HL-60 (cell line): ENCODE results near the gene SEC23IP. TPM values are rescaled to one million over a fixed set of nuclear protein-coding genes. Genes with fewer than 3 reads are reported as not detected.

Source experiments
- DNase-seq, 2 experiments: peaks; one replicate each; pipeline ENCODE4 v3.0.0-alpha.2; 2010 to 2020; ENCODE audit warnings: low read depth in 1 of 2, low spot score in 1 of 2
- H3K27ac ChIP-seq: fragments of 250-450 bp; sonication (Bioruptor Pico); replicated peaks from 2 replicates; pipeline ENCODE4 v1.5.1; 2020; ENCODE audit warnings: mild to moderate bottlenecking, moderate library complexity
- H3K27me3 ChIP-seq: fragments of 250-450 bp; sonication (Bioruptor Pico); 2 replicates; pipeline ENCODE4 v1.5.1; 2021; ENCODE audit warnings: mild to moderate bottlenecking, moderate library complexity; ENCODE audit not compliant: insufficient read depth, poor library complexity, severe bottlenecking
- H3K4me3 ChIP-seq: replicated peaks from 2 replicates; pipeline ENCODE4 v1.5.1; 2011; ENCODE audit warnings: mild to moderate bottlenecking, control low read depth, low read length; ENCODE audit not compliant: insufficient read depth
- CTCF ChIP-seq: IDR thresholded peaks from one replicate; pipeline ENCODE4 v1.5.1; 2011; ENCODE audit warnings: low read length, control low read depth, inconsistent platforms; ENCODE audit not compliant: insufficient read depth
- GABPA ChIP-seq: IDR thresholded peaks from 2 replicates; pipeline ENCODE4 v1.6.1; 2012; ENCODE audit warnings: low read depth
- POLR2AphosphoS5 ChIP-seq: IDR thresholded peaks from 2 replicates; pipeline ENCODE4 v1.6.1; 2012; ENCODE audit warnings: low read depth
- REST ChIP-seq: IDR thresholded peaks from 2 replicates; pipeline ENCODE4 v1.6.1; 2012; ENCODE audit warnings: low read depth; ENCODE audit not compliant: insufficient replicate concordance
- SPI1 ChIP-seq: IDR thresholded peaks from 2 replicates; pipeline ENCODE4 v1.6.1; 2012; ENCODE audit warnings: low read depth, mild to moderate bottlenecking, borderline replicate concordance
- microRNA-seq: library from miRNA; unstranded; fragments of <30 nt; microRNA quantifications from one replicate; pipeline ENCODE4, GENCODE V29; 2018

SEC23IP gene

GRCh38 chr10:119991816-119992215, 99.3 kb downstream of the SEC23IP start:
- TF ChIP-seq POLR2AphosphoS5 = no peak
- TF ChIP-seq CTCF = no peak
- no peak for TF ChIP-seq REST
- no peak for TF ChIP-seq GABPA
- TF ChIP-seq SPI1 = no peak
- DNase-seq = no peak
- H3K4me3 ChIP-seq = no peak overlapping the region
- H3K27me3 ChIP-seq = peaks cover 2% of the 10 kb centered on the region
- no peak overlapping the region for H3K27ac ChIP-seq

Small RNA genes within 50 kb of the gene (microRNA-seq; reads per million reads assigned to microRNA genes)
- gene MIR4682 = not detected
